Heart left ventricle (tissue), 16 donors: ENCODE data around the gene AKAP6. TPM values are rescaled to one million over a fixed set of nuclear protein-coding genes. Genes with fewer than 3 reads are reported as not detected.

Source experiments
- ATAC-seq, 4 donors: fragments of 200-7000 bp; cut with Tn5 transposase; one replicate each; pipeline ENCODE4 v1.9.1; 2020 to 2022; ENCODE audit warnings: moderate library complexity in 4 of 4, mild to moderate bottlenecking in 3 of 4, moderate number of reproducible peaks in 1 of 4
- DNase-seq, 5 donors: peaks; one replicate each; pipeline ENCODE4 v3.0.0-alpha.2; 2020
- H3K27ac ChIP-seq, 12 donors: fragments of 200-600 bp; sonication (generic) in 4 of 12; one replicate each; pipeline versions ENCODE4 v1.5.0 to v1.8.0; 2016 to 2022; ENCODE audit warnings: mild to moderate bottlenecking in 2 of 12
- H3K27me3 ChIP-seq, 9 donors: fragments of 200-600 bp; sonication (generic) in 2 of 9; one replicate each; pipeline versions ENCODE4 v1.5.1 to v1.8.0; 2016 to 2022; ENCODE audit warnings: mild to moderate bottlenecking in 3 of 9
- H3K36me3 ChIP-seq, 9 donors: fragments of 200-600 bp; sonication (generic) in 2 of 9; one replicate each; pipeline versions ENCODE4 v1.5.0 to v1.8.0; 2018 to 2022; ENCODE audit warnings: mild to moderate bottlenecking in 2 of 9
- H3K4me1 ChIP-seq, 12 donors: fragments of 200-600 bp; sonication (generic) in 4 of 12; one replicate each; pipeline versions ENCODE4 v1.5.0 to v1.8.0; 2016 to 2022; ENCODE audit warnings: mild to moderate bottlenecking in 3 of 12
- H3K4me3 ChIP-seq, 12 donors: fragments of 200-600 bp; sonication (generic) in 4 of 12; one replicate each; pipeline versions ENCODE4 v1.5.0 to v1.8.0; 2017 to 2022; ENCODE audit warnings: mild to moderate bottlenecking in 9 of 12, moderate library complexity in 4 of 12
- H3K9me3 ChIP-seq, 12 donors: fragments of 200-600 bp; sonication (generic) in 4 of 12; one replicate each; pipeline versions ENCODE4 v1.5.0 to v1.8.0; 2016 to 2022; ENCODE audit warnings: mild to moderate bottlenecking in 1 of 12
- POLR2A ChIP-seq, 2 donors: fragments of 450-650 bp; IDR thresholded peaks; one replicate each; pipeline ENCODE4 v1.6.1; 2017; ENCODE audit warnings: antibody characterized with exemption in 2 of 2, mild to moderate bottlenecking in 2 of 2, moderate library complexity in 2 of 2
- WGBS, 4 donors: extraction: QIAGEN DNeasy Blood & Tissue Kit in 2 of 4; methylation state at CpG; one replicate each; pipeline versions ENCODE4 v1.1.5 to v1.1.7; 2013 to 2018; 5-methylcytosine and 5-hydroxymethylcytosine counted together
- intact Hi-C, 10 donors: fragments of 100-400 bp; cut with DNase I; formaldehyde crosslinking; loops; one replicate each; pipeline versions ENCODE4 v1.11.1 to v1.14.2; 2022
- polyA plus RNA-seq, 2 donors: library from polyadenylated mRNA; stranded (reverse); fragments of 200-250 nt; gene quantifications; one replicate each; pipeline ENCODE4 v1.2.3, GENCODE V29; 2013
- total RNA-seq, 9 donors: library from RNA; depleted of rRNA in 2 of 9; stranded (reverse); fragments of >200 nt in 2 of 9; fragmentation: NEBNext Ultra II Directional in 3 of 9; extraction: Animal tissue kit (Norgen Biotek cat#: 25700) in 3 of 9; gene quantifications; one replicate each; pipeline versions ENCODE4 v1.1.0 to v1.2.4, GENCODE V29; 2016 to 2023
- TF ChIP-seq, protein P1 (sequence below), 12 donors: fragments of 200-600 bp; sonication (generic) in 4 of 12; IDR thresholded peaks; one replicate each; pipeline versions ENCODE4 v1.5.0 to v1.8.0; 2018 to 2022; ENCODE audit warnings: antibody characterized with exemption in 12 of 12, mild to moderate bottlenecking in 5 of 12
- donor health status: ischemic (EF 13 %, LVEDD 7.1; RV severe dilation, severe dysfunction).
- donor health status: healthy with polysubstance abuse.
- donor health status: DM: no; HTN: yes; CAD: no.
- donor health status: DM: no; HTN: no; CAD: no.
- donor health status: ischemic (EF 25% LVEDD 6.9; RV normal size, moderate dysfunction).
- donor health status: ischemic (EF 25% LVEDD 5.7; RV mildly dilated, moderate dysfunction).
- donor health status: healthy.
- donor health status: DM: yes; HTN: yes; CAD: no.
- donor health status: ischemic (EF 35%, LVEDD 5.7; RV mildly dilated, moderate dysfunction).
- donor health status: nonischemic (EF 11% LVEDD 7.7; RV severe dilation, severe dysfunction).
- donor health status: DM: yes; HTN: yes; CAD: no.
- donor health status: PGD.
- donor health status: ischemic (EF 29% LVEDD 5.4; RV normal size, mild dysfunction).
- donor health status: nonischemic (EF 23%, LVEDD 6.1; RV moderate dilation, normal function).

AKAP6 gene
- total and polyA plus RNA-seq, 11 donors, result 20.4 to 303 (median 206) TPM

DNA sequence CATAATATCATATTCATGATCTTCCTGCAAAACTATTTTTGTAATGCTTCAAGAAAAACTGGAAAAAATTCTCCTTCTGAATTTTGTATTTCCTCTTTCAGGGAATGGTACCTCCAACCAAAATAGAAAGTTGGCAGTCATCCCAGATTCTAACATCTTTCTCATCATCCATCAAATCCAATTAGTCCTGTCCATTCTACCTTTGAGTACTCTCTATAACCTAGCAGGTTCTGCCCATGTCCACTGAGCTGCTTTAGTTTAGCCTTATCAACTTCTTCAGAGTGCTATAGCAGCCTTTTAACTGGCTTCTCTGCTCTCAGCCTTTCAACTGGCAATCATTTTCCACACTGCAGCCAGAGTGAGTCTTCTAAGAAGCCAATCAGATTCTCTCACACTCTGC lies 236.2 kb downstream of the AKAP6 start:
- ATAC-seq, result peak; percentile 16 to 43 (median 18)
- intact Hi-C loops, result loop anchor here in 1 of 10 donors (10.0 kb wide), 1 partner anchor 630 kb away; no protein-coding TSS in a partner anchor
- no peaks in the 10 kb centered on the region for H3K9me3 ChIP-seq

DNA sequence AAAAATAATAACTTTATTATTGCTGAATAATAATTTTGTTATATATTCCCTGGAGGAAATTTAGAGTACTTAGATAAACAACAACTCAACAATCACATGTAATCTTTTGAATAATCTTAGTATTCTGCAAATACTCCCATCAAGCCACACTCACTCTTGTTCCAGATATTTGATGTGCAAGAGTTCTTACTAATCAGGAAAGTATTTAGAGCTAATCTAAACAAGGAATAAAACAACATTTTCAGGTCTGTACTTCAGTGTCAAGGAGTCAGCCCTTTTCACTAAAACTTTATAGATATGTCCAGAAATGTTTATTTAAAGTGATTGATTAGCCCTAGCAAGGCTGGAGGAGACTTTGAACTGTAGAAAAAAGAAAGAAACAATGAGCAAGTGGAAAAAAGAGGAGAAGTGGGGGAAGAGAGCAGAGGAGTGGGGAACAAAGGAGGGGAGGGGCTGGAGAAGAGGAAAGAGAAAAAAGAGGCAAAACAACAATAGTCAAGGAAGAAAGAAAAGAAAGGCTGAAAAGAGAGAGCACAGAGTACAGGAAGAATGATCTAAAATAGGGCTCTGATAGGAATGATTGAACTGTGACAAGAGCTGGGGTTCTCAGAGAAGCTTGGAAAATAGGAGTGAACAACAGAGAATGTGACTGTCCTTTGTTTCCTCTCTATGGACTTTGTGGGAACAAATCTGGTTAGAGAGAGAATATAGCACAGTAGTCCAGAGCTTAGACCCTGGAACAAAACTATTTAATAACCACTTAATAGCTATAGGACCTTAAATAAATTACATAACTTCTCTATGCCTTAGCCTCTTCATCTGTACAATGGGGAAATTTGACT lies 238.7 kb downstream of the AKAP6 start:
- no peaks in the 10 kb centered on the region for H3K36me3 ChIP-seq
- DNase-seq (no peak), ATAC-seq (no peak)
- TF ChIP-seq, protein P1, sequence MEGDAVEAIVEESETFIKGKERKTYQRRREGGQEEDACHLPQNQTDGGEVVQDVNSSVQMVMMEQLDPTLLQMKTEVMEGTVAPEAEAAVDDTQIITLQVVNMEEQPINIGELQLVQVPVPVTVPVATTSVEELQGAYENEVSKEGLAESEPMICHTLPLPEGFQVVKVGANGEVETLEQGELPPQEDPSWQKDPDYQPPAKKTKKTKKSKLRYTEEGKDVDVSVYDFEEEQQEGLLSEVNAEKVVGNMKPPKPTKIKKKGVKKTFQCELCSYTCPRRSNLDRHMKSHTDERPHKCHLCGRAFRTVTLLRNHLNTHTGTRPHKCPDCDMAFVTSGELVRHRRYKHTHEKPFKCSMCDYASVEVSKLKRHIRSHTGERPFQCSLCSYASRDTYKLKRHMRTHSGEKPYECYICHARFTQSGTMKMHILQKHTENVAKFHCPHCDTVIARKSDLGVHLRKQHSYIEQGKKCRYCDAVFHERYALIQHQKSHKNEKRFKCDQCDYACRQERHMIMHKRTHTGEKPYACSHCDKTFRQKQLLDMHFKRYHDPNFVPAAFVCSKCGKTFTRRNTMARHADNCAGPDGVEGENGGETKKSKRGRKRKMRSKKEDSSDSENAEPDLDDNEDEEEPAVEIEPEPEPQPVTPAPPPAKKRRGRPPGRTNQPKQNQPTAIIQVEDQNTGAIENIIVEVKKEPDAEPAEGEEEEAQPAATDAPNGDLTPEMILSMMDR (IDR thresholded peaks at IDR 0.05), result no peak
- TF ChIP-seq POLR2A (IDR thresholded peaks at IDR 0.05), result no peak
- H3K4me1 ChIP-seq, result peaks cover 0 to 47% (median 22%) of the 10 kb centered on the region in 12 donors
- H3K9me3 ChIP-seq, result no peaks in the 10 kb centered on the region
- H3K27ac ChIP-seq, result peak overlapping the region in 1 of 12 donors; percentile 15
- H3K4me3 ChIP-seq, result no peak overlapping the region
- H3K27me3 ChIP-seq, result no peaks in the 10 kb centered on the region
- intact Hi-C loops, result loop anchor here in 1 of 10 donors (10.0 kb wide), 1 partner anchor 633 kb away; no protein-coding TSS in a partner anchor

More for the DNA sequence above, 236.2 kb downstream of the AKAP6 start:
- Histone ChIP-seq H3K4me3 (no peak overlapping the region), H3K36me3 (no peaks in the 10 kb centered on the region), H3K4me1 (peaks cover 0 to 54% (median 20%) of the 10 kb centered on the region in 12 donors), H3K27me3 (no peaks in the 10 kb centered on the region), H3K27ac (peak overlapping the region in 8 of 12 donors; percentile 6 to 67 (median 48))
- no peak for DNase-seq
- TF ChIP-seq POLR2A (IDR thresholded peaks at IDR 0.05), result no peak
- TF ChIP-seq, protein P1 (IDR thresholded peaks at IDR 0.05), result no peak

DNA sequence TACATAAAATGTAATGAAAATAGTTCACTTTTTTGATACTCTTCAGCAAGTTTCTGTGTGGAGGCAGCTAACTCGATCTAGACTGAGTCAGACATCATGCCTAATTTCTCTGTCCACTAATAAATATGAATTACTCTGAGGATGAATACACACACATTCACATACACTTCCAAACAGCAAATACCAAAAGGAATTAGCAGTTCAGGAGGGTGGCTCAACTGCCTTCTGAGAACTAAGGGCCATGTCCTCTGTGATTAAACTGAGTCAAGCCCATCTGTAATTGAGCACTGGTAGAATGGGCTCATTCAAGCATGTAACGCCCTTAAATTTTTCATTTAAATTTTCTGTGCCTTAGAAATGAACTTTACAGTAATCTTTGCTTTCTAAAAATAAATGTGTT lies 242.5 kb downstream of the AKAP6 start:
- ATAC-seq, result no peak
- Histone ChIP-seq H3K4me3 (no peak overlapping the region), H3K27me3 (no peaks in the 10 kb centered on the region), H3K27ac (no peak overlapping the region), H3K9me3 (no peaks in the 10 kb centered on the region), H3K36me3 (no peaks in the 10 kb centered on the region), H3K4me1 (peaks cover 0 to 40% (median 9%) of the 10 kb centered on the region in 12 donors)
- intact Hi-C loops, result loop anchor here in 9 of 10 donors (10.0 kb wide), 8 partner anchors 133 to 1753 kb away; partner anchors contain the start of gene NPAS3 (in 2 of the 9)
- no peak for DNase-seq
- WGBS, 4 donors, result 85 to 91% (median 86%) methylated on average over 2 of the region's 2 CpGs
- TF ChIP-seq, protein P1 (IDR thresholded peaks at IDR 0.05), result no peak
- TF ChIP-seq POLR2A (IDR thresholded peaks at IDR 0.05), result no peak
